Suppressor macrophage treated with lipopolysaccharide for 4 hours (primary cell): ENCODE results near the gene MIPEP.

Source experiments
- DNase-seq: peaks from one replicate; pipeline ENCODE4 v3.0.0-alpha.2; 2020

Gene MIPEP

DNA sequence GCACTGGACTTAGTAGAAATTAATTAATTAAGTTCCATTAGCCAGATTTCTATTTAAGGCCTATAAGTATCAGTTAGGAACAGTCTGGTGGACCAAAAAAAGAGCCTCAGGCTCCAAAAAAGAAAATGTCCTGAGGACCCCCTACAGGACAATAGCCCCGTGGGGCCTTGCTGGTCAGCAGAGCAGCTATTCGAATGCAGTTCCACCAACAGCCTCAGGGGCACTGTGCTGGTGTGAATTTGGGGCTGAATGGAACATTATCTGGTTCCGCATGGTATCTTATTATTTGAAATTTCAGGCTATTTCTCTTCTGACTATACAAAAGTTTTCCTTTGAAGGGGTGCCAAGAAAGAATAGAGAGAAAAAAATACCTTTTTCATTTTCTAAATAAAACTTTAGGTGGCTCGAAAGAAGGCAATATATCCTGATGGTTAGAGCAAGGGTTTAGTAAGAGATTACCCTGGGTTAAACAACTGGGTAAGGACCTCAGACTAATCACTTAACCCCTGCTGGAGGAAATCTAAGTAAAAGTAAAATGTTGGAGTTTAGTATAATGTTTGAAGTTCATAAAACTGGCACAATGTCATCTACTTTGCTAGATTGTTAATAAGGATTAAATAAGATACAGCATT, 147.2 kb downstream of the MIPEP start:
- DNase-seq: no peak

DNA sequence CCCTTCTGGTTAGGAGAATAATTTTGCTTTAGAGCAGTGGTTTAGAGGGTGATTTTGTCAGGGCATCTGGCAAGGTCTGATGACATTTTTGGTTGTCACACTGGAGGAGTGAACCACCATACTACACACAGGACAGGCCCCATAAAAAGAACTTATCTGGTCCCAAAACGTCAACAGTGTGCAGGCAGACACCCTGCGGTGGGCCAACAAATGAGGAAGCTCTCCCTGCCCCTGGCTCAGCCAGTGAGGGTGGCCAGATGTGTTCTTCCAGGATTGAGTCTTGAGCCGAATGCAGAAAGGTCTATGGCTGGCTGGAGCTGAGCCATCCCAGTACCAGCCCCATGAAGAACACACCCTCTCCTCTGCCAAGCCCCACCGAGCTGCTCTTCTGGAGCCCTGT, 149.2 kb downstream of the MIPEP start:
- DNase-seq: no peak

DNA sequence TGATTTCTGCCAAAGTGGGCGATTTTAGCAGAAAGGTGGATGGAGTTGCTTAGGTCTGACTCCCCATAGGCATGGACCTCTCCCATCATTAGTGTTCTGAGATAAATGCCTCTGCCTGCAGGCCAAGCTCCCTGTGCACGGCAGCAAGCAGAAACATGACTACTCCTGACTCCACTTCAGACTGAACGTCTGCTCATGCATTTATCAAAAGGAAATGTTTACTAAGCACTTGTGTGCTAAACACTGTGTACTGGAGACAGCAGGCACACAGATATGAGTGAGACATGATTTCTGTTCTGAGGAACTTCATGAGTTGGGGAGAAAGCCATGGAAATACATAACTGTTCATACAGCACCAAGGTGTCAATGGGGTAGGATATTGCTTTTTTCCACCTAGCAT, 149.6 kb downstream of the MIPEP start:
- no peak for DNase-seq

DNA sequence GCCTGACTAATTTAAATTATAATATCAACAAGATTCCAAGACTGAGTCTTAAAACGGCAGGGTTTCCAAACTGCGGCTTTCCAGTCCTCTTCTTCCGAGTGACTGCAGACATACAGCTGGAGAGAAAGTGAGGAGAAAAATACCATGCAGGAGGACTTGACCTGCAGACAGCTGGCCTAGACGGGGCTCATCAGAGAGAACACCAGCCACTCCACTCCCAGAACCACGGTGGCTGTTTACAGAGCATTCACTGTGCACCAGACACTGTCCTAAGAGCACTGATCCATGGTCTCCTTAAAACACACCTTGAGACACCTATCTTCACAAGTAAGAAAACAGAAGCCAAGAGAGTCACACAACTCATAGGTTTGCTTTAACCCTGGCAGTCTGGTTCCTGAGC, 152.7 kb downstream of the MIPEP start:
- DNase-seq: no peak

DNA sequence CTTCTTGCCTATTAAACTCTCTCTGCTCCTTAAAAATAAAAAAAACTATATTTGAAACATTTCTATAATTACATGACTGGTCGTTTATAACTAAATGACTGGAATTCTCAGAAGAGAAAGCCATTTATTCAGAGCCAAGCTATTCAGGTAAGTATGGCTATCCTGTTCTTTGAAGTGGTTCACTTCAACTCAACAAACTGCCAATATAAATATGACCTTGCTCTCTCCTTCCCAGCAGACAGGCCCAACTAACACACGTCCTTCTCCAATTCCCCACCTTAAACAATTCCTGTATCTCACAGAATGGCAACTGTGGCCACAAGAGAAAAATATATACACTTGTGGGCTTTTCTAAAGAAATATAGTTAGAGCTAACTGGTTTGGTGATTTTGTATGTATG, 153.9 kb downstream of the MIPEP start:
- no peak for DNase-seq

DNA sequence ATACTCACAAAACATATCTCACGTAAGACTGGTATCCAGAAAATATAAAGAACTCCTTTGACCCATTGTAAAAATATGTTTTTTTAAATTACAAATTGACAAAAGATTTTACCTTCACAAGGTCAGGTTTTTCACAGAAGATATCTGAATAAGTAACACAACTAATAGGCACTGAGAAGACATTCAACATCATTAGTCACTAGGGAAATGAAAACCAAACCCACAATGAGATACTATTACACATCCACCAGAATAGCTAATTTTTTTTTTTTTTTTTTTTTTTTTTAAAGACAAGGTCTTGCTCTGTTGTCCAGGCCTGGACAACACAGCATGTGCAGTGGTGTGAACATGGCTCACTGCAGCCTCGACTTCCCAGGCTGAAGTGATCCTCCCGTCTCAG, 157.5 kb downstream of the MIPEP start:
- DNase-seq: no peak

DNA sequence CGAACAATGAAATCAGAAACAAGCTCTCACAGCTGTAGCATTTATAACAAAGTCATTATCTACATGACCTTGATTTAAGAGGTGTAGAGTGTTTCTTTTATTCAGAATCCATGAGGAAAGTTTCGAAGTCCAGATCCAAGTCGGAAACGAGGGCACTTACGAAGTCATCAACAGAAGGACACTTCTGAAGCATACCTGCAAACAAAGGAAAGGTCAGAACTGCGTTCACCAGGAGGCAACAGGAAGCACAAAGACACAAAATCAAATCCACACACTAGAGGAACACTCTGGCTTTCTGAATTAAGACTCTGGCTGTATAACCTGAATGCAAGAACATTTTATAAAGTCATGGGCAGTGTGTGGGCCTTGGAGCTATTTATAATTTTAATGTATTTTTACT, 158.9 kb downstream of the MIPEP start:
- DNase-seq: no peak

DNA sequence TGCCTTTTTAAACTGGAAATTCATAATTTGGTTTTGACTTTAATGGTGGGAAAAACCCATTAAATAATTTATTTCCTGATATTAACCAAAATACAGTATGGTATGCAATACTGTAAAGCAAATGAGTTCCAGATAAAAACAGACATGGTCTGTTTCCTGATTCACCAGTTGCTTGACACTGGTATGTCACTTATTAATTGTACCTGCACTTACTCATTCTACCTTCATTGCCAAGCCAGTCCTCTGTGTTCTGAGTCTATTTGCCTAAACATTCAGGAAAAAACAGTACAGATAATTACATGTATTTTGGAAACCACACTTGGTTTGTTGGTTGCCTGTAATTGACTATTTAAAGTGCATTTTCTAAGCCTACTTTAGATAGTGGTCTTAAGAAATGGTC, 159.7 kb downstream of the MIPEP start:
- DNase-seq: no peak

DNA sequence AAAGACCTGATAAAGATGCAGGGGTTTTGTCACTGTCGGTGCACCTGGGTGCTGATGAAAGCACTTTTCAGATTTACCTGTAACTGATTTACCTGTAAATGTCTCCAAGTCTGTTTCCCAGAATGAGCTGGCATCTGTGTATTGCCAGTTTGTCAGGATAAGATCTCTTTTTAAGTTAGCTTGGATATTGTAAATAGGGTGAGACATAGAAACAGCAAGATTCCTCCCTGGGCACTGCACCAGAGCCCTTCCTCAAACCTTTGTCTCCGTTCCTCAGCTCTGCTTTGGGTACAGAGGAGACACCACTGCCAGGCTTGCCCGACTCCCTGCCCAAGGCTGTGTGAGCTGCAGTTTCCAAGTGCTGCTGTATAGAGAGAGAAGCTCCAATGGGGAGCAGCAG, 160.4 kb downstream of the MIPEP start:
- DNase-seq: no peak

DNA sequence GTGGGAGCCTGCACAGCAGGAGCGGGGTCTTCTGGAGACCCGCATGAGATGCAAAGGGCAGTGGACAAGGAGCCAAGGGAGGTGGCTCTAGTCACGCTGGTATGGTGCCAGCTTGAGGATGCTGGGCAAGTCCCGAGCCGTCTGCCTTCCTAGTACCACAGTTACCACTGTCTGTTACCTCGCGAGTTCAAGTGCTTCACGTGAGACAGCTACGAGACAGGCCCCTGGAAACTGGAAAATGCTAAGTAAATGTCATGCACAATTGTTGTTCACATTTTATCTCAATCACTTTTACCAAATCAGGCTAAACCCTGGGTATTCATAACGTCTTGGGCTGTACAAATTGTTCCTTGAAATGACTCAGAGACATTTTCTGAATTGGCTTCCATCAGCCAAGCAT, 163.3 kb downstream of the MIPEP start:
- DNase-seq: no peak

DNA sequence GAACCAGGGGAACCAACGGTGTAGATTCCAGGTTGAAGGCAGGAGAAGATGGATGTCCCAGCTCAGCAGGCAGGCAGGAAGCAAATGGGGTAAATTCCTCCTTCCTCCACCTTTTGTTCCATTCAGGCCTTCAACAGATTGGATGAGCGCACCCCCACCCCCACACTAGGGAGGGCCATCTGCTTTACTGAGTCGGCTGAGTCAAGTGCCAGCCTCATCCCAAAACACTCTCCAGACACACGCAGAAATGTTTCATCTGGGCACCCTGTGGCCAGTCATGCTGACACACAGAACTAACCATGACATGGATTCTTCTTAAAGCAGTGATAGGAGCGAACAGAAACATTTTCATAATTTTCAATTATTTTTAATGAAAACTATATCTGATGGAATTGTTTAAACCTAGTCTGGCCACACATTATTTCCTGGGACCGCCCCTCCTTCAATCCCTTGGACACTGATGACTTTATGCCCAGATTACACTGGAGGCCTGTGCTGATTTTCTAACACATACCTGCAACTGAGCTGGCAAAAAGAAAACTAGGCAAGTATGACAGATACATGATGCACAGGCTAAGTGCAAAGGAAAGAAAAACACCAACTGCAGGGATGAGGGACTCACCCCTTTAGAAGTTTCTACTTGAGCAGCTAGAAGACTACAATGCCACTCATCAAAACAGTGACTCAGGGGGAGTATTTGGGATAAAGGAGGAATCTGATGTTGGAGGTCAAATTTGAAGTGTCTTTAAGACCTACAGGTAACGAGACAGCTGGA, 164.8 kb downstream of the MIPEP start:
- DNase-seq: no peak

DNA sequence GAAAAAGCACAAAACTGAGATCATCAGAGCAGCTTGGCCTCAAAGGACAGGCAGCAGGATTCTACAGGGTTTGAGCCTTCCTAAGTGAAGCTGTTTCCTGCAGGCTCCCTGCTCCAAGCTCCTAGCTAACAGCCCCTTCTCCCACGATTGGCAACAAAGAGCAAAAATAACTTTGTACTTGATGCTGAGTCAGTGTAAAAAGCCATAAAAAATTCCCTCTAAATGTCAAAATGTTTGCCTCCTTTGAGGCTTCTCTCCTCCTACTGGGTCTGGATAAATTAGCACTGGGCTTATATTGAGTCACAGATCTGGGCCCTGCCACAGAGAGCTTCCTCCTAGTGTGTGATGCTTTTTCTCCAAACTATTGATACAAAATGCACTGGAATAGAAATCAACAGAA, 165.7 kb downstream of the MIPEP start:
- no peak for DNase-seq

DNA sequence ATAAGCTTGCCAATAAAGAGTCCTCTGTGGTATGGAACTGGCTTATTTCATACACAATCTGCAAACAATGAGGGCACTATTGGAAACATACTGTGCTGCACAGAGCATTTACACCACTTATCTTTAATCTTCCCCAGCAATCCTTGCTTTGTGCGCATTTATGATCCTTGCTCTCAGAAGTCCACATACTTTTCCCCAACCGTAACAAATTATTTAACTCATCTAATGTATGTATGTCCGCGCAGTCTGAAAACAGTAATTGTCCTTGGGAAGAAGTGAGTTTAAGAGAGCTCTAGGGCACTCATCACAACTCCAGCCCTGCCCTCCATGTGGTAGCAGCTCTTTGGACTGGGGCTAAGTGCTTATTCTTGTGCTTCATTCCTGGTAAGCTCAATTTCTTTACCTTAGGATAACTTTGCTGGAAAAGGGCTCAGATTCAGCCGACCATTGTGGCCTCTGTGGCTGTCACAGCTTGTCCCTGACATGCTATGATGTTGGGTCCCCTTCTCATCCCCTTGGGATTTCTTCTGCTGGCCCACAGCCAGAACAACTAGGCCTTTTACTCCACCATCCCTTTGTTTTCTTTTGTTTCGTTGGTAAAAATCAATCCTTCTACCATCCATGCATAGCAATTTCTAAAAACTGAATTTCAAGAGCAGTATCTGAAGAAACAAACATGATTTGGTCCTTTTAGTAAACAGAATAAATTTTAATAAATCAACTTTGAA, 166.3 kb downstream of the MIPEP start:
- DNase-seq: no peak

DNA sequence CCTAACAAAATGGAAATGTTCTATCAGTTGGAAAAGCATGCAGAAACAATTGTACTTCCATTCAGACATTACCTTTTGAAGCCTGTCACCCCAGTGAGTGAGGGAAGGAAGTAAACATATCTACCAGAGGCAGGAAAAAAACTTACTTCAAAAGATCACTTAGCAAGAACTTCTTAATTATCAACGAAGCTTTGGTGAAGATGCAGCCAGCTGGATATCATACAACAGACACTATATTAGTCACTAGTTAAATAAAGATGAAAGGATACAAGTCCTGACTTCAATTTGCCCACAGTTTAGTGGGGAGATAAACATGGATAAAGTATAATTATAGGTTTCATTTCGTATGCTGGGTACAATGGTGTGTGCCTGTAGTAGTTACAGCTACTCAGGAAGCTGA, 170.2 kb downstream of the MIPEP start:
- no peak for DNase-seq

DNA sequence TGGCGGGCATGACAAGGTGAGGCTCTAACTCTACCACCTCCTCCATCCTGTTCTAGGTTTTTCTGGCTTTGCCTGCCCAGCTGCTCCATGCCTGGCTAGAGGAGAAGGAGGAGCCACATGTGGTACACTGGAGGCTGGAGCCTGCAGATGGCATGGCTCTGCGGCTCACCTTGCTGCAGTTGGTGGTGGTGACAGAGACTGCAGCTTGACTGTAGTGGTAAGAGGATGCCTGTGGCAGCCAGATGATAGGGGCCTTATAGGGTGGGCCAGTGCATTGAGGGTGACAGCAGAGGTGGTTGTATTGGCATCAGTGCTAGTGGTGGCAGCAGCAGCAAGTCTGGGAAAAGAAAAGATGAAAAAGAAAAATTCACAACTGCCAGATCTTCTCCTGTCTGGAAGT, 172.8 kb downstream of the MIPEP start:
- no peak for DNase-seq

DNA sequence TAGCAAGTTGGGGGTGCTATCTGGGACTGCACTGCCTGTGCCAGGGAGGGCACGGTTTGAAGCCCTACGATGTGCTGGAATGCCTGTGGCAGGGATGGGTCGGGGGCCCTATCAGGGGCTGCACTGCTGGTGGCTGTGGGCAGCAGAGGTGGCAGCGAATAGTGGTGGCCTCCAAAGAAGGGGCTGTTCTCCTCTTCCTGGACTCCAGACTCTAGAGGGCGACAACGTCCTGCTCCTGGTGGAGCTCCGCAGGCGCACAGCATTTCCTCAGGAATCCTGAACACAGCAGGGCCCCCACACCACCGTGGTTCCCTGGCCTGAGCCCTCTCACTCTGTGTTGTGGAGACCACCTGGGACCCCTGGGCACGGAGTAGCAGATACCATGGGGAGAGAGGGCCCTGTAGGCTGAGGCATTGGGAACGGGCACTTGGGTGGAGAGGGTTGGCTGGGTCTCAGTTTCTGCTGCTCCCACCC, 173.4 kb downstream of the MIPEP start:
- DNase-seq: no peak

DNA sequence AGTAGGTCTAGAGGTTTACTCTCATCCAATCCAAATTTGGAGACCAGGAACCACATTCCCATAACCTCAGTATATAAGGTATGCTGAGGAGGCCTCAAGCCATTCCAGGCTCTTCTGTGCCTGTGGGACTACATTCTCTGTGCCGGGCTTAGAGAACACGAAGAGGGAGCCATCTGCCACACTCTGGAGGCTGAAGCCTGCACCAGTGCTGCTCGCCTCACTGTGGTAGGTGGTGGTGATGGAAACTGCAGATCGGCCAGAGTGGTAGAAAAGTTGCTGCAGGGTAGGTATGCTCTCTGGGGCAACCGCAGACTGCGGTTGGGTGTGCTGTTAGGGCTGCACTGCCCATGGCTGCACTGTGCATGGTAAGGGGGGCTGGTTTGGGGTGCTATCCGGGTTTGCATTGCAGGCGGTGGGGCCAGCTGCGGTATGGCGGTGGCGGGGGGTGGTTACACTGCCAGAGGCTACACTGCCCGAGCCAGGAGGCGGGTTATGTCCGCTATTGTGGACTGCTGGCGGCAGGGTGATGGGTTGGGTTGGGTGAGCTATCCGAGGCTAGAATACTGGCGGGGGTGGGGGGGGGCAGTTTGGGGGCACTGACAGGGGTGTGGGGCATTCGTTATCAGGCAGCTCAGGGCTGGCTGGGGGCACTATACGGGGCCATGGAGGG, 174.0 kb downstream of the MIPEP start:
- no peak for DNase-seq

DNA sequence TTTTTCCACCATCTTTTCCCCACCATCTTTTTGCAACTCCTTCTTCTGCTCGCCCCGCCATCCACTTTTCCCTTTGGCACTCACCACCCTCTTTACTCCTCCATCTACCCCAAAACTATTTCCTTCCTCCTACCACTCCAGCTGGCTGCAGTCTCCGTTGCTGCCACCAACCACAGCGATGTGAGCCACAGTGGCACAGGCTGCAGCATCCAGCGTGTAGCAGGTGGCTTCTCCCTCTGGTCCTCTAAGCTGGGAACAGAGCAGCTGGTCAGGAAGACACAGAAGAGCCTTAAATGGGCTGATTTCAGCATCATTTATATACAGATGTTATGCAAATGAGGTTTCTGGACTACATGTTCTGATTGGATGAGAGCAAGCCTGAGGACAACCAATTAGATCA, 174.5 kb downstream of the MIPEP start:
- no peak for DNase-seq

DNA sequence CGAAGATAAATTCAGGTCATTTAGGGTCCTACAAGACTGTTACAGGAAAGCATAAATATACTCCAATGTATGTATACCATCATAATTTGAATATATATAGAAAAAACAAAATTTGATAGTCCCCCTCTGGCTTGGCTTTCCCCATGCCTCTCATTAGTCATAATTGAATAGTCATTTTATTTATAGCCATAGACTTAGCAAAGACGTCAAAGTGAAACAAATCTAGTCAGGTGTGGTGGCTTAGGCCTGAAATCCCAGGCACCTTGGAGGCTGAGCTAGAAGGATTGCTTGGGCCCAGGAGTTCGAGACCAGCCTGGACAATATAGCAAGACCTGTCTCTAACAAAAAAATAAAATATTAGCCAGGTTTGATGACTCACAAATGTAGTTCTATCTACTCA, 177.8 kb downstream of the MIPEP start:
- DNase-seq: no peak

DNA sequence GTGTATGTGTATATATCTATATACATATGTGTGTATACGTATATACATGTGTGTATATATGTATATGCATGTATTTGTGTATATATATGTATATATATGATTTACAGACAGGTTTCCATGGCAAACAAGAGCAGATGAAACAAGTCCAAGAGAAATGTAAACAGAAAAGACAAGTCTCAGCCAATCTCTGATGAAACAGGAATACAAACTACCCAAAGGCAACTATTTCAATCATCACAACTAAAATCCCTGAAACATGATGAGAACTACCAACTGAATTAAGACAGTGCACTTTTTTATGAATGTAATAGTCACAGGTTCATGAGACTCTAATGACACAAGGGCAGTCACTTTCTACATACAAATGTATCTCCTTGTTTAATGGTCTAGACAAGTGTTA, 178.8 kb downstream of the MIPEP start:
- DNase-seq: no peak

DNA sequence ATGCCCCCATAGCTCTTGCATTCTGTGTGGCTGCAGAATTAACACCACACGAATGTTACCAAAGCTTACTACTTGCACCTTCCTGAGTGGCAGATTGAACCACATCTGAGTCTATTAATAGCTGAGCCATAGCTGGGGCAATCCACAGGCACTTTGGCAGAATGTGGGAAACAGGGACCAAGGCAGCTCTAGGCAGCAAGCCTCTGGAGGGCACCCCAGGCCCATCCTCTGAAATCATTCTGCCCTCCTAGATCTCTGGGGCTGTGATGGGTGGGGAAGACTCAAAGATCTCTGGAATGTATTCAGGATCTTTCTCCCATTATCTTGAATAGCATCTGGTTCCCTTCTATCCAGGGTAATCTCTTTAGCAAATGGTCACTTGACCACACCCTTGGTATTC, 179.7 kb downstream of the MIPEP start:
- DNase-seq: no peak

DNA sequence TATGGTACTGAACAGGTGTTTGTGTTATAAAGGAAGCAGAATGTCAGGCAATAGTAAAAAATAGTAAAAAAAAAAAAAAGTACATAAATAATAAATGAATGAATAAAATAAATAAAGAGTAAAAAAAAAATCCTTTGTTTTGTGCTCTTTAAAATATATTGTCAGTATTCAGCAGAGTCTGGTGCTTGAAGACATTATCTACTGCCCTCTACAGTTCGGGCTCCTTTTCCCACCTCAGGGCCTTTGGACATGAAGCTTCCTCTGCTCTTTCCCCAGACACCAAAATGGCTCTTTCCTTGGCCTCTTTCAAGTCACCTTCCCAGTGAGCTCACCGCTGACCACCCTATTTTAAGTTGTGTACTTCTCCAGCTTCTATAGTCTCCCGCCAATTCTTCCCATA, 181.5 kb downstream of the MIPEP start:
- peak; percentile 8 for DNase-seq

DNA sequence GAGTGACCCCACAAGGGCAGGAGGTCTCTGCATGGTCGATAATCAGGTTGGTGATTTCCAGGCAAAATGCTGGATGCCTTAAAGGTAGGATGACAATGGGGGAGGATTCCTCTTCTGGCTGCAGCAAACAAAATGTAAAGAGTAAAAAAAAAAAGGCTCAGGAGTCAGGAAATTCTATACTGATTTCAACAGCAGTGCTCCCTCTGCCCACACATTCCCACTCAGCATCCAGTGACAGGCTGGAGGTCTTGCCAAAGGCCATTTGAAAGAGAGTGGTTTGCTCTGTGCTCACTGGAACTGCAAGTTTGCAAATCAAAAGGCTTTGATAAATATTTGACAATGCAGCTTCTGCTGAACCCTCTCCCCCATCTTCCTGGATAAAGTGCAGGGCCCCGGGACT, 183.6 kb downstream of the MIPEP start:
- DNase-seq: peak; percentile 5
